HUDEP-2 (cell line): ENCODE results near the gene CEP350.
A peak's percentile ranks its signal among the peaks of the same experiment; 100 is the strongest.
"Not testable (repeated sequence)": the region's sequence is repeated elsewhere in the genome, so short reads cannot be mapped to it uniquely, and the experiment has no call there.

Experiments
- DNase-seq, 76 experiments: peaks; one replicate each; lab custom pipeline; 2025; ENCODE audit not compliant: unreplicated experiment in 76 of 76; lab: John Stamatoyannopoulos, UW

CEP350 gene

GRCh38 chr1:180112984-180113647 is 158.5 kb downstream of the CEP350 start:
- no peak for DNase-seq

GRCh38 chr1:180114396-180114945 is 159.9 kb downstream of the CEP350 start:
- DNase-seq, result no peak

GRCh38 chr1:180116964-180117763 is 162.6 kb downstream of the CEP350 start:
- peak in 55 of 76 experiments; percentile 6 to 61 (median 23) for DNase-seq

- no peak for DNase-seq
Observed at GRCh38 chr1:180117764-180118116, 163.1 kb downstream of the CEP350 start.

- no peak for DNase-seq
Observed at GRCh38 chr1:180119837-180120236, 165.2 kb downstream of the CEP350 start.

- no peak for DNase-seq
Observed at GRCh38 chr1:180123463-180123936, 168.9 kb downstream of the CEP350 start.

- no peak for DNase-seq
Observed at GRCh38 chr1:180130651-180131050, 176.0 kb downstream of the CEP350 start.

- DNase-seq, result no peak
Observed at GRCh38 chr1:180131510-180131909, 176.9 kb downstream of the CEP350 start.

- DNase-seq, result no peak
Observed at GRCh38 chr1:180133193-180133592, 178.6 kb downstream of the CEP350 start.

- DNase-seq, result not testable (repeated sequence)
Observed at GRCh38 chr1:180133688-180134087, 179.1 kb downstream of the CEP350 start.

- DNase-seq, result no peak
Observed at GRCh38 chr1:180135535-180135934, 180.9 kb downstream of the CEP350 start.

GRCh38 chr1:180136331-180136967 is 181.8 kb downstream of the CEP350 start:
- DNase-seq, result no peak

GRCh38 chr1:180136968-180137356 is 182.4 kb downstream of the CEP350 start:
- DNase-seq, result no peak

- DNase-seq, result no peak
Observed at GRCh38 chr1:180137776-180138175, 183.2 kb downstream of the CEP350 start.

- DNase-seq, result no peak
Observed at GRCh38 chr1:180141381-180141934, 186.8 kb downstream of the CEP350 start.

GRCh38 chr1:180143359-180143758 is 188.7 kb downstream of the CEP350 start:
- no peak for DNase-seq

GRCh38 chr1:180144659-180145357 is 190.2 kb downstream of the CEP350 start:
- DNase-seq, result no peak

GRCh38 chr1:180145446-180145845 is 190.8 kb downstream of the CEP350 start:
- no peak for DNase-seq

- DNase-seq, result no peak
Observed at GRCh38 chr1:180150982-180151381, 196.4 kb downstream of the CEP350 start.

- DNase-seq, result no peak
Observed at GRCh38 chr1:180151508-180151907, 196.9 kb downstream of the CEP350 start.
